SK-N-MC (cell line): Measurements from ENCODE around the gene PHPT1.
A peak's percentile ranks its signal among the peaks of the same experiment; 100 is the strongest.

Experiments
- DNase-seq: peaks from one replicate; pipeline ENCODE4 v3.0.0-alpha.2; 2011; ENCODE audit warnings: low read depth, low spot score
- H3K27ac ChIP-seq: fragments of 200-600 bp; sonication (generic); 2 replicates; pipeline ENCODE4 v1.5.1; 2016; ENCODE audit warnings: mixed run types
- H3K36me3 ChIP-seq: fragments of 200-600 bp; sonication (generic); 2 replicates; pipeline ENCODE4 v1.6.1; 2017; ENCODE audit warnings: antibody characterized with exemption, low read length, mixed read lengths; ENCODE audit not compliant: insufficient read depth
- H3K4me3 ChIP-seq: fragments of 200-600 bp; sonication (generic); 2 replicates; pipeline ENCODE4 v1.5.1; 2016
- H3K9ac ChIP-seq: fragments of 200-600 bp; sonication (generic); 2 replicates; pipeline ENCODE4 v1.8.0; 2017; ENCODE audit warnings: mixed run types, mixed read lengths; ENCODE audit not compliant: insufficient read length
- H3K9me3 ChIP-seq: fragments of 200-600 bp; sonication (generic); 2 replicates; pipeline ENCODE4 v1.6.1; 2017; ENCODE audit warnings: low read depth, mild to moderate bottlenecking, antibody characterized with exemption, low read length, moderate library complexity, mixed read lengths
- EZH2 ChIP-seq: fragments of 200-600 bp; sonication (generic); IDR thresholded peaks from one replicate; pipeline ENCODE4 v1.6.1; 2017; ENCODE audit warnings: antibody characterized with exemption
- FOXP2 ChIP-seq: optimal IDR thresholded peaks from 2 replicates; pipeline ENCODE3; 2011; ENCODE audit warnings: mild to moderate bottlenecking, moderate library complexity; ENCODE audit not compliant: insufficient read depth; ENCODE audit errors: extremely low read length, control extremely low read depth
- POLR2AphosphoS5 ChIP-seq: IDR thresholded peaks from 2 replicates; pipeline ENCODE4 v1.6.1; 2012; ENCODE audit warnings: mild to moderate bottlenecking, low read depth, low read length, borderline replicate concordance

The PHPT1 gene

GRCh38 chr9:136849960-136850865 is 1.0 kb downstream of the PHPT1 start:
- Histone ChIP-seq H3K9ac (peak overlapping the region; percentile 73), H3K27ac (no peak overlapping the region), H3K9me3 (no peaks in the 10 kb centered on the region), H3K36me3 (no peaks in the 10 kb centered on the region; the same call in 1 of the 2 replicates), H3K4me3 (peak overlapping the region; percentile 88)
- TF ChIP-seq EZH2: no peak
- no peak for TF ChIP-seq FOXP2
- DNase-seq: no peak

DNA sequence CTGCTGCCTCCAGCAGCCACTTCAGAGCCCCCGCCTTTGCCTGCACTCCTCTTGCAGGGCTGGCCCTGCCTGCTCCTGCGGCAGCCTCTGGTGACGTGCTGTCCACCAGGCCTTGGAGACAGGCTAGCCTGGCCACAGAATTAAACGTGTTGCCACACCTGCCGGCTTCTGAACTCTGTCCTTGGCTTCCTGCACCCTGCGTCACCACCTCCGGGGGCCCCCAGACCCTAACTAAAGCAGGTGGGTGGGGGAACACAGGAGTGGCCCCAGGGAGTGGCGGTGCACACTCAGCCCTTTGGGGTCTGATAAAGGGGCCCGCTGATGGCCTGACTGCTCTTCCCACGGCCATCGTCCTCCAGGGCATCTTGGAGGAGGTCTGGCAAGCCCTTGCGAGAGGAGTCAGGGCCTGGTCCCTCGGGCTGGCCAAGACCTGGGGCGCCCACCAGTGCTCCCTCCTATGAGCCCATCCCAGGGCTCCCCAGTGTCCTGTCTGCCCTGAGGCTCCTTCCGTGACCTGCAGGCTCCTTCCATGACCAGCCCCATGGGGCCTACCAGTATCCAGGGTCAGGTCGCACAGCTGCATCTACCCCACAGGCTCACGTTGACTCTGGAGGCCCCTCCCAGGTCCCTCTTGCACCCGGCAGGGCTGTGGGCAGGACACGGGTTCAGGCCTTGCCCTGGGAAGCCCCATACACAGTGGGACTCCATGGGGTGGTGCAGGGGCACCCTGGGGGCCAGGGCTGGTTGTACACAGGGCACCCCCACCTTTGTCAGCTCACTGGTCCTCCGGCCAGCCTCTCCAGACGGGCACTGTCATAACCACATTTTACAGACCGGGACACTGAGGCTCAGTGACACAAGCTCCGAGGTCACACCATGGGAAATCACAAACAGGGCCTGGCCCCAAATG is 1.9 kb downstream of the PHPT1 start:
- no peak for DNase-seq
- H3K27ac ChIP-seq: no peak overlapping the region
- no peak overlapping the region for H3K9ac ChIP-seq
- H3K4me3 ChIP-seq: no peak overlapping the region
- no peaks in the 10 kb centered on the region; the same call in 1 of the 2 replicates for H3K36me3 ChIP-seq
- TF ChIP-seq POLR2AphosphoS5: no peak
- no peak for TF ChIP-seq EZH2
- H3K9me3 ChIP-seq: no peaks in the 10 kb centered on the region

DNA sequence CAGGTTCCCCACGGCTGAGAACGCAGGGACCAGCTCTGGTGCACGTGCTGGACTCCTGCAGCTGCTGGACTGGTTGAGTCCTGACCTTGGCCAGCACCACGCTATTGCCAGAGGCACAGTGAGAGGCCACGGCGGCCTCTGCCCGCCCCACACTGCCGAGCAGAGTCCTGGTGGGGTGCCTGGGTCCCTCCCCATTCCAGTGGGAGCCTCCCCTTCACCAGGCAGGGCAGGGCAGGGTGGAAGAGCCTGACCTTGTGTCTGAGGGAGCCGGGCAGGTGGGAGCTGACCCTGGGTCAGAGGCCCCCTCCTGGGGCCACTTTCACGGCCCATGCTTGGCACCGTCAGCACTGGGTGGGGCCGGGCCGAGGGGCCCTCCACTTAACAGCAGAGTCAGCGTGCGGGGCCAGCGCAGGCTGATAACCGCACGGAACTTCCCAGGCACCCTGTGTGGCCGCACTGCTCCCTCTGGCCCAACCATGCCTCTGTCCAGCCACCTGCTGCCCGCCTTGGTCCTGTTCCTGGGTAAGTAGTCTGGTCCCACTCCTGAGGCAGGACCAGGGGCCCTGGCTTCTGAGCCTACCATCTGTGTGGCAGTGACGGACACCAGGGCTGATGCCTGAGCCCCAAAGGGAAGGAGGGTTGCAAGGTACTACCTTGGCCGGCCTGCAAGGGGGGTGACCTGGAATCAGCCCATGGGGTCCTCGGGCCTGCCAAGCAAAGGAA is 2.9 kb downstream of the PHPT1 start, which contains the start of gene MAMDC4:
TSS of gene MAMDC4 (plus strand) at position 406 of the 723 bp plus-strand sequence. CDS start at position 477, 71 bp downstream.
- Histone ChIP-seq H3K4me3 (no peak within 1 kb of the TSS), H3K36me3 (no peaks in the 10 kb centered on the region; the same call in 1 of the 2 replicates), H3K9ac (no peak within 1 kb of the TSS), H3K27ac (no peak within 1 kb of the TSS), H3K9me3 (no peaks in the 10 kb centered on the region)
- no peak for DNase-seq
- TF ChIP-seq FOXP2 (no peak), EZH2 (no peak), POLR2AphosphoS5 (no peak)

DNA sequence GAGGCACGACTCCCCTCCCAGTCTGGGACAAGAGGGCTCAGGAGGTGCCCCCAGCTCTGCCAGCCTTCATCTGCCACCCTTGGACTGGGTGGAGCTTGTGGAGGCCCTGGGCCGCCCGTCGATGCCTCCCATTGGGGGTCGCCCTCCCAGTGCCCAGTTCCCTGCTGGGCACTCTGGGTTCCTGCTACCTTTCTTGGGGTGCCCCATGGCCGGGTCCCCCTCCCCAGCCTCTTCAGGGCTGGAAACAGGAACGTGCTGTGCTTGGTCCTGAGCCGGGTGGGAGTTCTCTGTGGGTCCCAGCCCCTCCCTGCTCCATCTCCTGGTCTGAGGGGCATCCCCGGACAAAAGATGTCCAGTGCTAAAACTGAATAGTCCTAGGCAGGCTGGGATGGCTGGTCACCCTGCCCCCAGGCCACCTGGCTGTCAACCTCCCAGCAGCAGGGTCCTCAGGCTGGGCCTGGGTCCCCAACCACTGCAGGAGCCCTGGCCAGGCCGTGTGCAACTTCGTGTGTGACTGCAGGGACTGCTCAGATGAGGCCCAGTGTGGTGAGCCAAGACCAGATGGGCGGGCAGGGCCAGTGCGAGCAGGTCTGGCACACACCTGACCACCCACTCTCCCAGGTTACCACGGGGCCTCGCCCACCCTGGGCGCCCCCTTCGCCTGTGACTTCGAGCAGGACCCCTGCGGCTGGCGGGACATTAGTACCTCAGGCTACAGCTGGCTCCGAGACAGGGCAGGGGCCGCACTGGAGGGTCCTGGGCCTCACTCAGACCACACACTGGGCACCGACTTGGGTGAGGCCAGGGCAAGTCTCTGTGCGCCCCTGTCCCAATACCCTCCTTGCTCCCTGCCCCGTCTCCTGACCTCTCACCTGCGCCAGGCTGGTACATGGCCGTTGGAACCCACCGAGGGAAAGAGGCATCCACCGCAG is 3.7 kb downstream of the PHPT1 start:
- no peak overlapping the region for H3K27ac ChIP-seq

GRCh38 chr9:136853596-136854112 is 4.4 kb downstream of the PHPT1 start:
- Histone ChIP-seq H3K9me3 (no peaks in the 10 kb centered on the region), H3K36me3 (no peaks in the 10 kb centered on the region; the same call in 1 of the 2 replicates), H3K27ac (no peak overlapping the region), H3K9ac (no peak overlapping the region), H3K4me3 (no peak overlapping the region)
- TF ChIP-seq FOXP2 (no peak), EZH2 (no peak), POLR2AphosphoS5 (no peak)
- no peak for DNase-seq

More for the DNA sequence above, 3.7 kb downstream of the PHPT1 start:
- Histone ChIP-seq H3K9ac (no peak overlapping the region), H3K36me3 (no peaks in the 10 kb centered on the region; the same call in 1 of the 2 replicates), H3K9me3 (no peaks in the 10 kb centered on the region), H3K4me3 (no peak overlapping the region)
- TF ChIP-seq FOXP2 (no peak), POLR2AphosphoS5 (no peak; the same call in 1 of the 2 replicates), EZH2 (no peak)
- no peak for DNase-seq

- DNase-seq: no peak
- H3K9ac ChIP-seq: no peak overlapping the region
These were observed 5.1 kb downstream of the PHPT1 start for GRCh38 chr9:136854113-136854841.

More at GRCh38 chr9:136854113-136854841, 5.1 kb downstream of the PHPT1 start:
- TF ChIP-seq EZH2 (no peak), POLR2AphosphoS5 (no peak), FOXP2 (no peak)
- Histone ChIP-seq H3K27ac (no peak overlapping the region), H3K9me3 (no peaks in the 10 kb centered on the region), H3K36me3 (no peaks in the 10 kb centered on the region; the same call in 1 of the 2 replicates), H3K4me3 (no peak overlapping the region)
